ENCODE measurements around the gene RNF128.

DNA sequence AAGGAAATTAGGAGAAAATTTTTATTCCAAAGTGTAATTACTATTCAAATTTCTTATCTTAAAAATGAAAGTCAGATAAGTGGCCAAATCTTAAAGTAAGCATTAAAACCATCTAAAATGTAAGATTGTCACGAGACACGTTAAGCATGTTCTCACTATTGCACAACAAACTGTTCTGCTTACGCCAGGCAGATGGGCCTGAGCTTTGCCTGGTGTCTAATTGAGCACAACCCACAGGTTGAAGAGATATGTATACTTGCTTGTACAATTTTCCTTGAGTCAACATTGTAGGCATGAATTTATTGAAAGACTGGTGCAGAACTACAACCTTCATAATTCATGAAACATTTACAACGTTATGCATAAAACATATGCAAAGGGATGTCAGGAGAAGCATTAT, 3.9 kb downstream of the RNF128 start:
- TF ChIP-seq, protein P1, sequence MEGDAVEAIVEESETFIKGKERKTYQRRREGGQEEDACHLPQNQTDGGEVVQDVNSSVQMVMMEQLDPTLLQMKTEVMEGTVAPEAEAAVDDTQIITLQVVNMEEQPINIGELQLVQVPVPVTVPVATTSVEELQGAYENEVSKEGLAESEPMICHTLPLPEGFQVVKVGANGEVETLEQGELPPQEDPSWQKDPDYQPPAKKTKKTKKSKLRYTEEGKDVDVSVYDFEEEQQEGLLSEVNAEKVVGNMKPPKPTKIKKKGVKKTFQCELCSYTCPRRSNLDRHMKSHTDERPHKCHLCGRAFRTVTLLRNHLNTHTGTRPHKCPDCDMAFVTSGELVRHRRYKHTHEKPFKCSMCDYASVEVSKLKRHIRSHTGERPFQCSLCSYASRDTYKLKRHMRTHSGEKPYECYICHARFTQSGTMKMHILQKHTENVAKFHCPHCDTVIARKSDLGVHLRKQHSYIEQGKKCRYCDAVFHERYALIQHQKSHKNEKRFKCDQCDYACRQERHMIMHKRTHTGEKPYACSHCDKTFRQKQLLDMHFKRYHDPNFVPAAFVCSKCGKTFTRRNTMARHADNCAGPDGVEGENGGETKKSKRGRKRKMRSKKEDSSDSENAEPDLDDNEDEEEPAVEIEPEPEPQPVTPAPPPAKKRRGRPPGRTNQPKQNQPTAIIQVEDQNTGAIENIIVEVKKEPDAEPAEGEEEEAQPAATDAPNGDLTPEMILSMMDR (conservative IDR thresholded peaks at IDR 0.05) = no peak
- no peak for TF ChIP-seq ZFX (IDR thresholded peaks at IDR 0.05)

Measured in C4-2B (cell line).